PC-3 (cell line): ENCODE measurements around the gene SFMBT1. TPM values are rescaled to one million over a fixed set of nuclear protein-coding genes. Genes with fewer than 3 reads are reported as not detected.

ENCODE experiments used
- ATAC-seq: fragments of 200-7000 bp; cut with Tn5 transposase; 2 replicates; pipeline ENCODE4 v1.9.1; 2020; ENCODE audit warnings: mild to moderate bottlenecking, moderate library complexity
- BruUV-seq: library from RNA; stranded (reverse); fragments of 400-500 nt; replicated peaks from 2 replicates; lab custom pipeline; 2021; lab: Mats Ljungman, UMichigan
- CTCF ChIA-PET: fragments of 300-600 bp; sonication (Branson Sonifier 250); formaldehyde crosslinking; loops from one replicate; lab custom pipeline; 2022; ENCODE audit warnings: antibody characterized with exemption; lab: Charles Lee
- POLR2A ChIA-PET: fragments of 300-600 bp; sonication (Branson Sonifier 250); formaldehyde crosslinking; loops from one replicate; lab custom pipeline; 2022; ENCODE audit warnings: antibody characterized with exemption; ENCODE audit not compliant: unreplicated experiment; lab: Charles Lee
- DNase-seq: peaks from one replicate; pipeline ENCODE4 v3.0.0-alpha.2; 2015
- H2AFZ ChIP-seq: fragments of 300-600 bp; sonication (generic); 2 replicates; pipeline ENCODE4 v1.6.0; 2016; ENCODE audit warnings: antibody characterized with exemption, low read length
- H3F3A ChIP-seq: fragments of 300-600 bp; sonication (generic); one replicate; pipeline ENCODE4 v1.6.0; 2017; ENCODE audit warnings: antibody characterized with exemption, low read length, control low read depth, mild to moderate bottlenecking; ENCODE audit not compliant: unreplicated experiment
- H3K27ac ChIP-seq: fragments of 300-600 bp; sonication (generic); 2 replicates; pipeline ENCODE4 v1.5.1; 2016; ENCODE audit warnings: mild to moderate bottlenecking, low read length
- H3K27me3 ChIP-seq: fragments of 300-600 bp; sonication (generic); 2 replicates; pipeline ENCODE4 v1.6.1; 2016; ENCODE audit warnings: low read length, mixed read lengths
- H3K36me3 ChIP-seq: fragments of 300-600 bp; sonication (generic); 2 replicates; pipeline ENCODE4 v1.6.1; 2016; ENCODE audit warnings: low read depth, mixed run types, low read length, mixed read lengths
- H3K4me1 ChIP-seq: fragments of 300-600 bp; sonication (generic); 2 replicates; pipeline ENCODE4 v1.5.1; 2016; ENCODE audit warnings: low read length; ENCODE audit not compliant: insufficient read depth
- H3K4me2 ChIP-seq: fragments of 300-600 bp; sonication (generic); 2 replicates; pipeline ENCODE4 v1.6.0; 2016; ENCODE audit warnings: low read length
- H3K4me3 ChIP-seq: fragments of 300-600 bp; sonication (generic); 2 replicates; pipeline ENCODE4 v1.5.1; 2016; ENCODE audit warnings: mild to moderate bottlenecking, low read length, mixed read lengths
- H3K79me2 ChIP-seq: fragments of 300-600 bp; sonication (generic); 2 replicates; pipeline ENCODE4 v1.6.1; 2017; ENCODE audit warnings: low read length, mixed read lengths
- H3K9ac ChIP-seq: fragments of 300-600 bp; sonication (generic); 2 replicates; pipeline ENCODE4 v1.6.0; 2016; ENCODE audit warnings: mild to moderate bottlenecking, low read length
- H3K9me2 ChIP-seq: fragments of 300-600 bp; sonication (generic); replicated peaks from 2 replicates; pipeline ENCODE4 v1.6.1; 2016; ENCODE audit warnings: mixed run types, low read length, mixed read lengths
- H3K9me3 ChIP-seq: fragments of 300-600 bp; sonication (generic); 2 replicates; pipeline ENCODE4 v1.6.1; 2016; ENCODE audit warnings: low read length, mixed read lengths
- H4K20me1 ChIP-seq: fragments of 300-600 bp; sonication (generic); 2 replicates; pipeline ENCODE4 v1.6.1; 2016; ENCODE audit warnings: low read length, mixed read lengths
- EZH2 ChIP-seq: fragments of 300-600 bp; sonication (generic); IDR thresholded peaks from one replicate; pipeline ENCODE4 v1.6.1; 2017; ENCODE audit warnings: antibody characterized with exemption, mild to moderate bottlenecking, low read length; ENCODE audit not compliant: unreplicated experiment
- EZH2phosphoT487 ChIP-seq: fragments of 300-600 bp; sonication (generic); IDR thresholded peaks from 2 replicates; pipeline ENCODE4 v1.6.1; 2018; ENCODE audit warnings: mild to moderate bottlenecking, antibody characterized with exemption, low read length, borderline replicate concordance
- intact Hi-C: fragments of 100-400 bp; cut with micrococcal nuclease; formaldehyde crosslinking; loops from 2 replicates; pipeline ENCODE4 v1.9.0; 2023
- total RNA-seq: library from RNA; depleted of rRNA; stranded (reverse); fragments of >200 nt; gene quantifications from 2 replicates; pipeline ENCODE4 v1.2.3, GENCODE V29; 2014
- TF ChIP-seq, protein P1 (sequence below): fragments of 300-600 bp; sonication (generic); conservative IDR thresholded peaks from 2 replicates; pipeline ENCODE4 v1.5.1; 2017; ENCODE audit warnings: antibody characterized with exemption, low read depth, mild to moderate bottlenecking, low read length

Gene SFMBT1
- total RNA-seq, 1 experiment from 2014 or later = 10.8 TPM

DNA sequence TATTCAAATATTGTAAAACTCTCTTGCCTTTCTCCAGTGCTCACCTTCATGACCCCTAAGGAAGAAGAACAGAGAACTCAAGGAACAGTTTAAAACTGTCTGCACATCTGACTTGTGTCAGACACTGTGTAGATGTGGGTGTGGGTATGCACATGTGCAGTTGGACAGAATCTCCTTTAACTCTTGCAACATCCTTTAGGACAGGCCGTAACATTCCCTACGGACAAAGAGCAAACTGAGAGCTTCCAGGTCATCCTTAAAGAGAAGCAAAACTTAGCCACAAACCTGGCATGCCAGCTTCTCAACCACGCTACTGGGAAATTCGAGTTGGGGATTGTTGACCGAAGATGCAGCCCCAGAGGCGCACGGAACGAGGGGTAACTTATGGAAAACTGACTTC, 4.1 kb upstream of the SFMBT1 start:
- no peaks in the 10 kb centered on the region for H3F3A ChIP-seq
- ChIA-PET CTCF (no interaction called here), POLR2A (no interaction called here)
- ATAC-seq (no peak), DNase-seq (no peak)
- H4K20me1 ChIP-seq = no peaks in the 10 kb centered on the region
- no peak overlapping the region for H3K9ac ChIP-seq
- no TSS peak for BruUV-seq
- no peaks in the 10 kb centered on the region for H3K9me2 ChIP-seq
- H3K4me2 ChIP-seq = no peak overlapping the region
- H3K27ac ChIP-seq = no peak overlapping the region
- H3K79me2 ChIP-seq = no peaks in the 10 kb centered on the region
- intact Hi-C loops = no loop called here
- H3K27me3 ChIP-seq = no peaks in the 10 kb centered on the region
- no peaks in the 10 kb centered on the region for H3K9me3 ChIP-seq
- TF ChIP-seq EZH2phosphoT487 (no peak), EZH2 (no peak)
- TF ChIP-seq, protein P1, sequence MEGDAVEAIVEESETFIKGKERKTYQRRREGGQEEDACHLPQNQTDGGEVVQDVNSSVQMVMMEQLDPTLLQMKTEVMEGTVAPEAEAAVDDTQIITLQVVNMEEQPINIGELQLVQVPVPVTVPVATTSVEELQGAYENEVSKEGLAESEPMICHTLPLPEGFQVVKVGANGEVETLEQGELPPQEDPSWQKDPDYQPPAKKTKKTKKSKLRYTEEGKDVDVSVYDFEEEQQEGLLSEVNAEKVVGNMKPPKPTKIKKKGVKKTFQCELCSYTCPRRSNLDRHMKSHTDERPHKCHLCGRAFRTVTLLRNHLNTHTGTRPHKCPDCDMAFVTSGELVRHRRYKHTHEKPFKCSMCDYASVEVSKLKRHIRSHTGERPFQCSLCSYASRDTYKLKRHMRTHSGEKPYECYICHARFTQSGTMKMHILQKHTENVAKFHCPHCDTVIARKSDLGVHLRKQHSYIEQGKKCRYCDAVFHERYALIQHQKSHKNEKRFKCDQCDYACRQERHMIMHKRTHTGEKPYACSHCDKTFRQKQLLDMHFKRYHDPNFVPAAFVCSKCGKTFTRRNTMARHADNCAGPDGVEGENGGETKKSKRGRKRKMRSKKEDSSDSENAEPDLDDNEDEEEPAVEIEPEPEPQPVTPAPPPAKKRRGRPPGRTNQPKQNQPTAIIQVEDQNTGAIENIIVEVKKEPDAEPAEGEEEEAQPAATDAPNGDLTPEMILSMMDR = no peak
- H3K4me3 ChIP-seq = no peak overlapping the region
- H2AFZ ChIP-seq = no peak overlapping the region
- H3K36me3 ChIP-seq = no peaks in the 10 kb centered on the region
- peaks cover 6% of the 10 kb centered on the region; the same call in 1 of the 2 replicates for H3K4me1 ChIP-seq

DNA sequence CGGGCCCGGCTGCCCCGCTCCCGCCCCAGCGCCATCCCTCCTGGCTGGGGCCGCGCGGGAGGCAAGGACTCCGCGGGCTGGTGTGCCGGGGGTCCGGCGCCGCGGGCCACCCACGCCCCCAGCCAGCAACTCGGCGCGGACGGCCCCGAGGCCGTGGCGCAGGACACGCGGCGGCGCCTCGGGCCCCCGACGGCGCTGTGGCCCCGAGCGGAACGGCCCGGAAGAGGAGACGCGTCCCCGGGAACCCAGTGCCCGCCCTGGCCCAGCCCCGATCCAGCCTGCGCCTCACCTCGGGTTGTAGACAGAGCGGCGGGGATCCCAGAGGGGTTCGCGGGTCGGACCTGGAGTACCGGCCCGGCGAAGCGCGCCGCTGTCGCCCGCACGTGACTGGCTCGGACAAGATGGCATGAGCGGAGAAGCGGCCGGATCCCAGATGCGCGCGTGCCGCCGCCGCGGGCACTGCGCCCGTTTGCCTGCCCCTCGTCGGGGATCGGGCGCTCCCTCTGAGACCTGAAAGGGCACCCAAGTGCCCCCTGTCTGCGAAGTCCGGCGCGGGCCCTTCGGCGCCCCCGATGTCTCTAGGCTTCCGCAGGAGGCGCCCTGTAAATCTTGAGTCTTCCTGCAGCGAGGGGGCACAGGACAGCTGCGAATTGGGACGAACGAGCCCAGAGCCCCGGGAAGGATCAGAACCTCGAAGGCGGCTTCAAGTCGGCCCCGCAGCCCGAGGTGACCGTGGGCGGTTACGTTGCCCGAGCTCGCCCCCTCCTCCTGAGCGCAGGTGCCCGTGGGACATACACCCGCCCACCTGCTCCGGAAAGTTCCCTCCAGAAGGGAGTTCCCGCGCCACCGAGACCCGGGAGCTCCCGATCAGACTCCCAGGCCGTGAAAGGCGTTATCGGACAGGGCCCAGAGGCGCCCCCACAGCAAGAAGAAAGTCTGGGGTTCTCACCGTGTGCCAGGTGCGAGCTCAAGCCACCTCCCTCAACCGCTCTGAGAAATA, 598 bp upstream of the SFMBT1 start:
- peaks cover 35% of the 10 kb centered on the region for H3K79me2 ChIP-seq
- H2AFZ ChIP-seq = peak overlapping the region; percentile 97
- ChIA-PET CTCF (interaction anchor here (0.6 kb wide), 1 partner anchor 11 kb away, joined by 3 read pairs; no protein-coding TSS in a partner anchor), POLR2A (interaction anchor here (0.6 to 1.0 kb wide), 3 partner anchors 8 to 447 kb away, joined by 3 to 9 read pairs (median 4); no protein-coding TSS in a partner anchor)
- H3K9ac ChIP-seq = peak overlapping the region; percentile 87; the same call in 1 of the 2 replicates
- TF ChIP-seq EZH2phosphoT487 (no peak), EZH2 (no peak)
- TF ChIP-seq, protein P1 = no peak
- no peaks in the 10 kb centered on the region for H3K9me2 ChIP-seq
- H3K27me3 ChIP-seq = no peaks in the 10 kb centered on the region
- BruUV-seq = TSS peak; percentile 71
- peaks cover 22% of the 10 kb centered on the region for H3K4me1 ChIP-seq
- H3K4me2 ChIP-seq = peak overlapping the region; percentile 81
- H3K9me3 ChIP-seq = no peaks in the 10 kb centered on the region
- intact Hi-C loops = no loop called here
- ATAC-seq (peak; percentile 33), DNase-seq (no peak)
- H4K20me1 ChIP-seq = 0 out of 2 replicates have a peak, but pooled peaks cover 8% of the 10 kb centered on the region
- H3K27ac ChIP-seq = no peak overlapping the region
- H3K36me3 ChIP-seq = no peaks in the 10 kb centered on the region
- H3F3A ChIP-seq = no peaks in the 10 kb centered on the region
- peak overlapping the region; percentile 92 for H3K4me3 ChIP-seq
